HG02852 (cell line): ENCODE results near the gene TXLNA.

Experiments used
- ATAC-seq: cut with Tn5 transposase; IDR thresholded peaks from one replicate; pipeline ENCODE4 v1.9.1; 2021; ENCODE audit warnings: mild to moderate bottlenecking, moderate library complexity; ENCODE audit not compliant: unreplicated experiment

TXLNA gene

DNA sequence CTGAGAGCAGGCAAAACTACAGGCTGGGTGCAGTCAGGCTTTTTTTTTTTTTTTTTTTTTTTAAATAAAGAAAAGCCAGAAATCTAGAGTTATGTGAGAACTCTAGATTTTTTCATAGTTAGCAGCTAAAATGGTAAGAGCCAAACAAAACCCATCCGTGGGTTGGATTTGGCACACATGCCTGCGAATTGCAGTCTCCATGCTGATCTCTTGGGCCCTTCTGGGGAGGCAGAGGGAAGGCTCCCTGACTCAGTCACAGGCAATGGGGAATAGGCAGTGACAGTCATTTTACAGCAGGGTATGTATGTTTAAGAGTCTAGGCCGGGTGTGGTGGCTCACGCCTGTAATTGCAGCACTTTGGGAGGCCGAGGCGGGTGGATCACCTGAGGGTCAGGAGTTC, 2.6 kb downstream of the TXLNA start:
- ATAC-seq: no peak

DNA sequence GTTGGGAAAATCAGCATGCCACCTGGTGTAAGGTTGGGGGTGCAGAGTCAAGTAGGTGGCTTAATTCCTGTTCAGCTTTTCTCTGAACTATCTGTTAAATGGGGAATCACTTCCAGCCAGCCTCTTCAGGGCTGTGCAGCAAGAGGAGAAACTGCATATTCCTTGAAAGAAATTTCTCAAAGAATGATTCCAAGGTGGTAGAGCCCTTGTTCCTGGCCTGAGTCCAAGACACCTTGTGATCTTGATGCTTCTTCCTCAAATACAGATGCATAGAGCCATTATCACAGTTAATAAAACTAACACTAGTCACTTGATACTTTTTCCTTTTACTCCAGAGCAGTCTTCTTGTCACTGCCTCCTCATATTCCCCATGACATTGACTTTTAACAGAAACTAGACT, 5.2 kb downstream of the TXLNA start:
- no peak for ATAC-seq

DNA sequence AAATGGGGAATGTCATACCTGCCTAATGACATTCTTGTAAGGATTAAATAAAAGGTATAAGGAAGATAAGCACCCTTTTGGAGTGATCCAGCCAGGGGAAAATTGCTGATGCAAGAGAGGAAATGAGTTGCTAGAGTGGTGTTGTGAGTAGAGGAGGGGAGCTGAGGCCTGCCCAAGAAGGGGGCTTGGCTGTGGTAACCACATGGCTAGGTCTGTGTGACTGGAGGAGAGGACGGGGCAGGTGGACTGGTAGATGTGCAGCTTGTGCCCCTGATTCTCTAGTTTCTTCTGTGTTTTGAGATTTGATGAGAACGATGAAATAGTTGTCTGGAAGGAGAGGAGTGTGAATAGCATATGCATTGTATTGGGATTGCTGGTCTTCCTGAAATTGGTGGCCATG, 6.6 kb downstream of the TXLNA start:
- no peak for ATAC-seq

DNA sequence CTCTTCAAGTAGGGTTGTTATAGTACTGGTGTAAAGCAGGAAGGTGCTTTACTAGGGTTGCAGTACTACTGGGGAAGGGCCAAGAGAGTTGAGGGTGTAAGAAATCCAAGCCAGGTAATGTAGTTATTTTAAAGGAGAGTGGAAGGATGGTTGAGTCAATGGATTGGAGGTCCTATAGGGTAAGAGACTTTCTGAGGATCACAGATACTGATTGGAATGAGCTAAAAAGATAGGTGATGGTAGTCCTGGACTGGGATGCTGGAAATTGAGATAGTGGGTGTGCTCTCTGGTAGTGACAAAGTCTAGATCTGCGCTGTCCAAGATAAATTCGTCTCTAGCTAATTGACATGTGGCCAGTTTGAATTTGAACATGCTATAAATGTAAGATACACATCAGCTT, 7.0 kb downstream of the TXLNA start:
- no peak for ATAC-seq

DNA sequence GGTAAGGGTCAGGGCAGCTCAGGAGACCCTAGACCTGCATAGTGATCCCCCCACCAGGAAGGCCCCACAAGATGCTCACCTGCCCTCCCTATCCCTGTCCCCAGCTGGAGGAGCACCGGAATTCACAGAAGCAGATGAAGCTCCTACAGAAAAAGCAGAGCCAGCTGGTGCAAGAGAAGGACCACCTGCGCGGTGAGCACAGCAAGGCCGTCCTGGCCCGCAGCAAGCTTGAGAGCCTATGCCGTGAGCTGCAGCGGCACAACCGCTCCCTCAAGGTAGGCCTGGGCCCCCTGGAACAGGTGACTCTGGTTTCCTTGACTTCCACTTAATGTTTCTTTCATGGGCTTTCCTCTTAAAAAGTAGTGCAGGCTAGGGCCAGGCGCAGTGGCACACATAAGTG, 8.4 kb downstream of the TXLNA start:
- ATAC-seq: no peak

DNA sequence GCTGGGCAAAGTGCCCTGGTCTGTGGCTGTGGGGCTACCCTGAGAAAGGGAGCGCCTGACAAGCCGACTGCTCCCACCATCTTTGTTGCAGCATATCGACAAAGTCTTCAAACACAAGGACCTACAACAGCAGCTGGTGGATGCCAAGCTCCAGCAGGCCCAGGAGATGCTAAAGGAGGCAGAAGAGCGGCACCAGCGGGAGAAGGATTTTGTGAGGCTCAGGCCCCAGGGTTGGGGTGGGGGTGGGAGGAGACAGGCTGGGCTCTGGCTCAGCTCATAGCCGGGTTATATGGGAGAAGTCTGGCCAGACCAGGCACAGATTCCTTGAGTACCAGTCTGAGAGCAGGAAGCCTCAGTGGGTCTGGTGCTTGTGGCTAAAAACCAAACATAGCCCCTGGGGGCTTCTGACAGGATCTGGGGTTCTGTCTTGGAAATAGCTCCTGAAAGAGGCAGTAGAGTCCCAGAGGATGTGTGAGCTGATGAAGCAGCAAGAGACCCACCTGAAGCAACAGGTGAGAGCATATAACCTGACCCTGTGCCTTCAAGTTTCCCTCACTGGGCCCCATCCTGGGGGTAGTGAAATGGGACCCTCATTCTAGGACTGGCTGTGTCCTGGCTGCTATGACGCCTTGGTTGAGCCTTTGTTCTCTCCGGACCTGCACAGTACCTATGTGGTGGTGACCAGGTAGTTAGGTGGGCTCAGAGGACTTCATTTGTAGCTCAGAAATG, 12.9 kb downstream of the TXLNA start:
- ATAC-seq: no peak

DNA sequence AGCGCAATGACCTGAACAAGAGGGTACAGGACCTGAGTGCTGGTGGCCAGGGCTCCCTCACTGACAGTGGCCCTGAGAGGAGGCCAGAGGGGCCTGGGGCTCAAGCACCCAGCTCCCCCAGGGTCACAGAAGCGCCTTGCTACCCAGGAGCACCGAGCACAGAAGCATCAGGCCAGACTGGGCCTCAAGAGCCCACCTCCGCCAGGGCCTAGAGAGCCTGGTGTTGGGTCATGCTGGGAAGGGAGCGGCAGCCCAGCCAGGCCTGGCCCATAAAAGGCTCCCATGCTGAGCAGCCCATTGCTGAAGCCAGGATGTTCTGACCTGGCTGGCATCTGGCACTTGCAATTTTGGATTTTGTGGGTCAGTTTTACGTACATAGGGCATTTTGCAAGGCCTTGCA, 15.5 kb downstream of the TXLNA start:
- no peak for ATAC-seq

DNA sequence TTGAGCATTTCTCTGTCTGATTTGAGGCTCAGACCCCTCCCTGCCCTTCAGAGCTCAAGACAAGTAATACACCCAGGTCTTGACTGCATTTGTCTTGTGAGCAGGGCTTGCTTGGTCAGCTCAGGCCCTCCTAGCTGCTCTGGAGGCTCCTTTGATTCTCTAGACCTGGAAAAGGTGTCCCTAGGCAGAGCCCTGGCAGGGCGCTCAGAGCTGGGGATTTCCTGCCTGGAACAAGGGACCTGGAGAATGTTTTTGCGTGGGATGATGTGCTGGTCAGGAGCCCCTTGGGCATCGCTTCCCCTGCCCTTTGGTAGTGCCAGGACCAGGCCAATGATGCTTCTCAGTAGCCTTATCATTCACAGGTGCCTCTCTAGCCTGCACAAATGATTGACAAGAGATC, 16.1 kb downstream of the TXLNA start:
- ATAC-seq: no peak

DNA sequence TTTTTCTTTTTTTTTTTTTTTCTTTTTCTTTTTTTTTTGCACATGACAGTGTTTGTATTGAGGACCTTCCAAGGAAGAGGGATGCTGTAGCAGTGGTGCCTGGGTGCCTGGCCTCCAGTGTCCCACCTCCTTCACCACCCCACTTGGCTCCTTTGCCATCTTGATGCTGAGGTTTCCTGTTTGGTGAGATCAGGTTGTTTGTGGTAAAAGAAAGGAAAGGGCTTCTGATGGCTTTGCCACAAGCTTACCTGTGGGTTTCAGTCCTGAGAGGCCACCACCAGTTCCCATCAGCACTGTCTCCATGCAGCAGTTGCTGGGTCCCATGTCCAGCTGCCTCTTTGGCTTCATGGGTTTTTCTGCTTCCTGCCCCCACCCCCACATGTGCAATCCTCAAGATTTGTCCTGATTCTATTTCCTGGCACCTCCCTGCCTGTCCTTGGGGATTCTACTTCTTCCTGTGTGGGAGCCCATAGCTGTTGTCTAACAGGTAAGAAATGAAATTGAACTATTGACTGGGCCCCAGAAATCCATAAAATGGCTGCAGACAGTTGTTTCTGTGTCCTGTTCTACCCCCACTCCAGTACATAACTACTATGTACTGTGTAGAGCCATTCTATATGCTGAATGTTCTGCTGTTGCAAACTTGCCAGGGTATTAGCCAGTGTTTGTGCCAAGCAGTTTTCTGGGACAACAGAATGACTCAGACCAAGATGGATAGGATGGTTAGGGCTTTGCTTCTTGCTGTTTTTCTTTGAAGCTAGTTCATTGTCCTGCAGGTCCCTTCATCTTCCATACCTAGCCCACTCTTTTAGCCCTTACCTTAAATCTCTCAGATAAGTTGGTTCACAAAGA, 16.7 kb downstream of the TXLNA start:
- ATAC-seq: no peak

DNA sequence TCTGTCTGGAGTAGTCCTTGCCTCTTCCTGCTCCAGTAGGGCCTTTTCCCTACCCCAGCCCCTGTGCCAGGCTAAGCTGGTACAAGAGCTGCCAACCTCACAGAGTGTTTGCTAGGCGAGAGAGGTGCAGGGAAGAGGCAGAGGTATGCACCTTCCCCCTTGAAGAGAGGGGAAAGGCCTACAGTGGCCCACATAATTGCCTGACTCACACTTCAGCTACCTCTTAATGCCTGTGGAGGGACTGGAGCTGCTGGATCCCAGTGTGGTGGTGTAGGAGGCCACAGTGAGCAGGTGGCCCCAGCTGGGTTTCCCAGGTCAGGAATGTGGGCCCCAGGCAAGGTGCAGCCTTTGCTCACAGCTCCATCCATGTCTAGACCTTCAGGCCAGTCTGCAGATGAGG, 17.6 kb downstream of the TXLNA start:
- no peak for ATAC-seq

DNA sequence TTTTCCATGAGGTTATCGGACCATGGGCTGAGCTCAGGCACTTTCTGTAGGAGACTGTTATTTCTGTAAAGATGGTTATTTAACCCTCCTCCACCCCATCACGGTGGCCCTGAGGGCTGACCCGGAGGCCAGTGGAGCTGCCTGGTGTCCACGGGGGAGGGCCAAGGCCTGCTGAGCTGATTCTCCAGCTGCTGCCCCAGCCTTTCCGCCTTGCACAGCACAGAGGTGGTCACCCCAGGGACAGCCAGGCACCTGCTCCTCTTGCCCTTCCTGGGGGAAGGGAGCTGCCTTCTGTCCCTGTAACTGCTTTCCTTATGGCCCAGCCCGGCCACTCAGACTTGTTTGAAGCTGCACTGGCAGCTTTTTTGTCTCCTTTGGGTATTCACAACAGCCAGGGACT, 18.4 kb downstream of the TXLNA start:
- ATAC-seq: no peak

DNA sequence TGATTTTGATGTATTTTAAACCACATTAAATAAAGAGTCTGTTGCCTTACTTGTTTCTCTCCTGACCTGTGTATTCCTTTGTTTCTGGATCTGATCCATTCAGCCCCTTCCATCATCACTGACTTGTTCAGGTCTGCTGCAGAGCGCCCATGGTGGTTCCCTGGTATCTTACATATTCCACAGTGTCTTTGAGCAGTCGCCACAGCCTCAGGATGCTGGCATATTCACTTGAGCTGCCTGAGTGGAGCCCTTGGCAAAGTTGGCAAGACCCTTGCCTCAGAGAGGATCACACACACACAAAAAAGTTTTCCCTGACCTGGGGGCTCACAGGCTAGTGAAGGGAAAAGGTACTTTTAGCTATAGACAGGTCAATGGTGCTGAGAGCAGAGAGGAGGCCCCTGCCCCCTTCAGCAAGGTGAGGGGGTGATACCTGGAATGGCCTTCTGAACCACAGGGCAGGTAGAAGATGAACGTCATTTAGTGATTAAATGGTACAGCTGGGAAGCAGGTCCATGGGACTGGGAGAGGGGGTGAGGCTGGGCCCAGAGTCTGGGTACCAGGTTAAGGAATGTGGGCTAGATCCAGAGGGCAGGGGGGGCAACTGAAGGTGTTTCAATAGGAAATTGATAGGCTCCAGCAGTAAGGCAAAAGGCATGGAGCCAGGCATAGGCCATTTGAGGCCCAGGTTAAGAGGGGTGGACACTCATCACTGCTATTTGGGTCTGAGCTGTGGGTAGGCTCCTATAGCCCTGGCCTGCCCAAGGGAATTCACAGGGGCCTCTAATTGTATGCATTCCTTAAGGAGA, 19.0 kb downstream of the TXLNA start:
- no peak for ATAC-seq

DNA sequence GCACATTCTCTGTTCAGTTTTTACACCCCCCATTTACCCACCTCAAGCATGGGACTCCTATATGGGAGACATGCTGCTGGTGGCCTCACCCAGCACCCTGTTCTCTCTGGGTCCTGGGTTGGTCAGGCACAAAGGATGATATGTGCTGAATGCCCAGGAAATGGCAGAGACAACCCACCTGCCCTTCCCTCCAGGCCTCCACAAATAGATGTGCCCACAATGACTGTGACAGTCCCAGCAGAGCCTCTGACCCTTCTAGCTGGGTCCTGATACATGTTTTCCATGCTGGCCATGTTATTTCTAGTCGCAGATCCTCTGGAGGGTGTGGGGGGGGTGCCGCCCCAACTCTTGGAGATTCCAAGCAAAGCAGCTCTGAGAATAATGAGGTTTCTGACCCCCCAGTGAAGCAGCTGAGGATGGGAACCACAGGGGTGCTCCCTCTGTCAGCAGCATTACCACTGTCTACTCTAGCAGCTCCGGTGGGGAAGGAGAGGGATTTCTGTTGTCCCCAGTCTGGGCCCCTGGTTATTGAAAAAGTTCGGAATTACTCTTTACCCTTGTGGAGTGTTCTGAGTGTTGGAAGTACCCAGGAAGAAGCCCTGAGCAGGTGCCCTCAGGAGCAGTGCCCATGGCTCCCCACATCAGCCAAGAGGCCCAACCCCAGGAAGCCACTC, 19.7 kb downstream of the TXLNA start:
- ATAC-seq: no peak

DNA sequence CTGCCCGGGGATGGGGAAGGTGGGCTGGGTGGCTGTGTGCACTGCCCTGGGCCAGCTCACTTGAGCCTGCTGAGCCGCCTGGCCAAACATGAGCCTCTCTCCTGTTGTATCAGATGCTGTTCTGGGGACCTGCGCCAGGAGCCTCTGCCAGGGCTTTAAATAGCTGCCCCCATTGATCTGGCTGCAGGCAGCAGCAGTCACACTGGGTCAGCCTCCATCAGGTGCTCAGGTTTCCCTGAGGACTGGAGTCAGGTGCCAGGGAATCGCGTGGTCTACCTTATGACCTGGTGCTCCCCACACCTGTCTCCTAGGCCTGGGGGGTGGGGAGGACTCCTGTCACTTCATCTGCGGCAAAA, 20.2 kb downstream of the TXLNA start:
- ATAC-seq: no peak

DNA sequence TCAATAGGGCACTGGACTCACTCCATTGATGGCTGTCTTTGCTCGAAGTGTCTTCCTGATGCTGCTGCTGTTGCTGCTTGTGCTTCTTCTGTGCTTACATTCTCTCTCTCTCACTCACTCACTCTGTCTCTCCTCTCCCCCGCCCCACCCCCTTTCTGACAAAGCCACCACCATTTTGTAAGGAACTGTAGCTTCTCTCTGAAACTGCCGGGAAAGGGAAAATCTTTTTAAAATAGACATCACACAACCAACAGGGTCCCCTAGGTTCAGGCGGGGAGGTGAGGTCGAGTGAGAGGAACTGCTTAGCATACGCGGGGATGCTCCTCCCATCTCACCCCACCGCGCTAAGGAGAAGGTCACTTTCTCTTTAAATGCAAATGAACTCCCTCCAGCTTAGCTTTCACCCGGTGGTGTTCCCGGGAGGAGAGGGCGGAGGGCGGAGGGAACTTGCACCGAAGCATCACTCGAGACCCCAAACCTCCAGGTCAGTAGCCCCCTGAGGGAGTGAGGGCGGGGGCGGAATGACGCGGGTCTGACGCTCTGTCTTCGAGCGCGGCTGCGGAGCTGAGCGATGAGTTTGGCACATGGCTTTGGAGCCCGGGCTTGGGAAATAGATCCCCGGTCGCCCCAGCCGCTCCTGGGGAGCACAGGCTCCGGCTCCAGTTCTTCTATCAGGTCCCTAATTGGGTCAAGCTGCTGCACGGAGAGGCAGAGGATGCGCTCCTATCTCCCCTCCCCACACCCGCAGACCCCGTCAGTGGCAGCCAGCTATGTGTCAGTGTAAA, 20.9 kb downstream of the TXLNA start, which contains the start of gene CCDC28B:
TSS of gene CCDC28B (plus strand) at position 370 of the 785 bp plus-strand sequence. CDS start 1,341 bp downstream, outside the sequence.
- ATAC-seq: no peak

DNA sequence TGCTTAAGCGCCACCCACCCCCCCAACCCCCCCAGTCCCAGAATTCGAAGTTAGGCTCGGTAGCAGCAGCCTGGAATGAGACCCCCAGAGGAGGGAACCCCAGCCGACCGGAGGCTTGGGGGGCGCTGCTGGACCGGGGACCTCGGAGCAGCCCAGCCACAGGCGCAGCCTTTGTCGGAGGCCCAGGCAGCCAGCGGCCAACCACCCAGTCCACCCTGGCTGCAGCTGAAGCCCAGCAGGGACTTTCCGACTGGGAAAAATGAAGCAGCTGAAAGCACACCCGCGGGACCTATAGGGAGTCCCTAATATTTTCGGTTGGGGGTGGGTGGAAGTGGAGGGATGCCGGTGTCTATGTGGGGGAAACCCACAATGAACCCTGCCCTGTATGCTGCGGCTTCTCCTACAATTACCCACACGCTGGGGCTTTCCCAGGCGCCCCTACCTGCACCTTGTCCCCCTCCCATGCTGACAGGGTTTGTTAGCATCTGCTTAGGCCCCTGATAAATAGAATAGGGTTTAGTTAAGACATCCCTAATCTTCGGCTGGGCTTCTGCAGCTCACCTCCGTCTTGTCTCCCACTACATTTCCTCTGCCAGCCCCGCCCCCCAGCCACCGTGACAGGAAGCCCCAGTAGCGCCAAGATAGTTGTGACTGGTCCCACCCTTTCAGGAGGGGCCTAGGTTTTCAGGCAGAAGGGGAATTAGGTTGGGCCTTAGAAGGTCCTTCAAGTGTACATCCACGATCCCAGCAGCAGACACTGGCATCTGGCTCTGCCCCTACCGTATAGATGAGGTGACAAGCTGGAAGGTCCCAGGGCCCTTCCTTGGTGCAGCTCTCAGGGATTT, 21.8 kb downstream of the TXLNA start:
- peak; percentile 46 for ATAC-seq

DNA sequence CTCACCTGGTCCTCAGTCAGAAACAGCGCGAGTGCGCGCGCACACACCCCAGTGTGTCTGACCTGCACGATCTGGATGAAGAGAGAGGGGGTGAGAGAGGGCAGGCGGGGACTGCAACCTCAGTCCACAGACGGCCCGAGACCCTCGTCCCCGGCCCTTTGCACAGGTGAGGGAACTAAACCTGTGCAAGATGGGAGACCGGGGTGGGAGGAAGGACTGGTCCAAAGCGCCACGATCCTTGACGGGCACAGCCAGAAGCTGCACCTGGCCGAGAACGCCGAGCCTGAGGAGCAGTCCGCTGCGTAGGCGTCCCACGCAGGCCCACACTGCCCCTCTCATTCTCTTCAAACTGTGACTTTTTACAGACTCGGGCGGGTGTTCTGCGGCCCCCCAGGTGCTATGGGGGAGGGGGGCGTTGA, 25.5 kb downstream of the TXLNA start:
- ATAC-seq: no peak

DNA sequence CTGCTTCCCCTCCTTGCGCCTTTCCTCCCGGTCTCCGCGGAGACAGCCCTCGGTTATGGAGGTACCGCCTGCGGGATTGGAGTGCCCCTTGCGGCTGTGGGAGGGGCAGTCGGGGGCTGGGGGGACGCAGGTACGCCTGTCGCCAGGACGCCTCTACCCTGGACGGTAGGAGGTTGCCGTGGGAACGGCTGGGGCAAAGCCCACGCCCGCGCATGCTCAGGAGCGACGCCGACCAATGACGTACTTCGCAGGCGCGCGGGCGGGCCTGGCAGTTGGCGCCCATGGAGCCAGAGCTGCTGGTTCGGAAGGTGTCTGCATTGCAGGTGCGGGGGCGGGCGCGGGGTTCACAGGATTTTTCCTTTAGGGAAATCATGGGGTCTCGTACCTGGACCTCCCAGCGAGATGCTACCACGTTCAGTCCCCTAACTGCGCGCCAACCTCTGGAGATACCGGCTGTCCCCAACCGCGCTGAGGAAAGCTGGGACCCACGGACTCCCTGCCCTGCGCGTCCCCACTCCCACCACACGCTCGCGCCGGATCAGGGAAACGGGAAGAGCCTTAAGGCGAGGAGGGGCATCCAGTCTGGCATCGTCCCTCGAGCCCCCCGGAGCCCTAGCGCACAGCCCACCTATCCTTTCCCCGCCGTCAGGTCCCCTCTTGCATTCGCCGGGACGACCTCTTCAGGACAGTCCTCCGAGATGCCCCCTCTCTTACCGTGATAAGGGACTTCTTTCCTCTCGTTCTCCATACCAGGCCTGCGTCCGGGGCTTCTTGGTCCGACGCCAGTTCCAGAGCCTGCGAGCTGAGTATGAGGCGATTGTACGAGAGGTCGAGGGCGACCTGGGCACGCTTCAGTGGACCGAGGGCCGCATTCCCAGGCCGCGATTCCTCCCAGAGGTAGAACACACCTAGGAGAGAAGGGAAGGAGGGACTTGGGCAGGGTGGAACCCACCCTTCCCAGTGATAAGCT, 26.2 kb downstream of the TXLNA start, which contains the start of gene IQCC:
TSS of gene IQCC (plus strand) at position 271 of the 970 bp plus-strand sequence. CDS start at position 282, 11 bp downstream.
- peak; percentile 45 for ATAC-seq
